HepG2 (cell line): ENCODE results near the gene ZNF444. TPM values are rescaled to one million over a fixed set of nuclear protein-coding genes. Genes with fewer than 3 reads are reported as not detected.

Experiments
- FOSL1 ChIP-seq: sonication (generic); formaldehyde crosslinking; IDR thresholded peaks from 2 replicates; pipeline ENCODE4 v1.9.0; 2021; ENCODE audit warnings: missing genetic modification reagents, borderline replicate concordance
- ISX ChIP-seq: sonication (generic); formaldehyde crosslinking; conservative IDR thresholded peaks from 2 replicates; pipeline ENCODE4 v1.5.0; 2020; ENCODE audit warnings: missing genetic modification reagents
- REL ChIP-seq: sonication (generic); formaldehyde crosslinking; conservative IDR thresholded peaks from 2 replicates; pipeline ENCODE4 v1.8.0; 2022; ENCODE audit warnings: mild to moderate bottlenecking, missing genetic modification reagents, moderate library complexity
- RXRA ChIP-seq: sonication (generic); formaldehyde crosslinking; IDR thresholded peaks from 2 replicates; pipeline ENCODE4 v1.5.1; 2020; ENCODE audit warnings: missing genetic modification reagents
- TEAD3 ChIP-seq: optimal IDR thresholded peaks from 2 replicates; pipeline ENCODE3; 2016; ENCODE audit warnings: borderline replicate concordance
- ZNF292 ChIP-seq: sonication (generic); formaldehyde crosslinking; IDR thresholded peaks from 2 replicates; pipeline ENCODE4 v1.8.1; 2022; ENCODE audit warnings: mild to moderate bottlenecking, low read depth, missing genetic modification reagents, borderline replicate concordance
- polyA plus RNA-seq, 8 experiments: library from polyadenylated mRNA; depleted of rRNA in 3 of 8; stranded (reverse) in 7 of 8; unstranded in 1 of 8; fragments of >200 nt; fragmentation: Illumina TruSeq in 4 of 8; extraction: Trizol in 4 of 8; gene quantifications; 2 replicates each; pipeline versions ENCODE4 v1.2.1 to v1.2.3, GENCODE V29; 2011 to 2016; ENCODE audit warnings: low read depth in 4 of 8, missing spikeins in 1 of 8, mixed read lengths in 1 of 8; ENCODE audit not compliant: insufficient read depth in 1 of 8
- total RNA-seq, 5 experiments: library from RNA; depleted of rRNA; stranded (reverse); fragments of >200 nt; fragmentation: Illumina TruSeq; extraction: Trizol; gene quantifications; 2 replicates each; pipeline ENCODE4 v1.2.3, GENCODE V29; 2016; ENCODE audit warnings: low read depth in 1 of 5
- TF ChIP-seq, protein P1 (sequence below): sonication (generic); formaldehyde crosslinking; IDR thresholded peaks from 2 replicates; pipeline ENCODE4 v1.9.0; 2021; ENCODE audit warnings: missing genetic modification reagents, mild to moderate bottlenecking, borderline replicate concordance
- TF ChIP-seq, protein P2 (sequence below): sonication (generic); formaldehyde crosslinking; IDR thresholded peaks from 2 replicates; pipeline ENCODE4 v1.4.0; 2020; ENCODE audit warnings: missing genetic modification reagents, borderline replicate concordance
- TF ChIP-seq, protein P3 (sequence below): IDR thresholded peaks from 2 replicates; pipeline ENCODE4 v1.6.1; 2016; ENCODE audit warnings: mild to moderate bottlenecking, missing biosample characterization, missing genetic modification reagents
- TF ChIP-seq, protein P4 (sequence below): fragments of 450-650 bp; IDR thresholded peaks from 2 replicates; pipeline ENCODE4 v1.6.1; 2017; ENCODE audit warnings: mild to moderate bottlenecking
- TF ChIP-seq, protein P5 (sequence below): sonication (generic); formaldehyde crosslinking; IDR thresholded peaks from 2 replicates; pipeline ENCODE4 v1.4.0; 2020; ENCODE audit warnings: mild to moderate bottlenecking, missing genetic modification reagents

Gene ZNF444
- total and polyA plus RNA-seq, 2 of the 13 experiments (the other 11 are each of a cell fraction or from before 2014, with no cell fraction given) = 27.4 to 30.3 TPM

DNA sequence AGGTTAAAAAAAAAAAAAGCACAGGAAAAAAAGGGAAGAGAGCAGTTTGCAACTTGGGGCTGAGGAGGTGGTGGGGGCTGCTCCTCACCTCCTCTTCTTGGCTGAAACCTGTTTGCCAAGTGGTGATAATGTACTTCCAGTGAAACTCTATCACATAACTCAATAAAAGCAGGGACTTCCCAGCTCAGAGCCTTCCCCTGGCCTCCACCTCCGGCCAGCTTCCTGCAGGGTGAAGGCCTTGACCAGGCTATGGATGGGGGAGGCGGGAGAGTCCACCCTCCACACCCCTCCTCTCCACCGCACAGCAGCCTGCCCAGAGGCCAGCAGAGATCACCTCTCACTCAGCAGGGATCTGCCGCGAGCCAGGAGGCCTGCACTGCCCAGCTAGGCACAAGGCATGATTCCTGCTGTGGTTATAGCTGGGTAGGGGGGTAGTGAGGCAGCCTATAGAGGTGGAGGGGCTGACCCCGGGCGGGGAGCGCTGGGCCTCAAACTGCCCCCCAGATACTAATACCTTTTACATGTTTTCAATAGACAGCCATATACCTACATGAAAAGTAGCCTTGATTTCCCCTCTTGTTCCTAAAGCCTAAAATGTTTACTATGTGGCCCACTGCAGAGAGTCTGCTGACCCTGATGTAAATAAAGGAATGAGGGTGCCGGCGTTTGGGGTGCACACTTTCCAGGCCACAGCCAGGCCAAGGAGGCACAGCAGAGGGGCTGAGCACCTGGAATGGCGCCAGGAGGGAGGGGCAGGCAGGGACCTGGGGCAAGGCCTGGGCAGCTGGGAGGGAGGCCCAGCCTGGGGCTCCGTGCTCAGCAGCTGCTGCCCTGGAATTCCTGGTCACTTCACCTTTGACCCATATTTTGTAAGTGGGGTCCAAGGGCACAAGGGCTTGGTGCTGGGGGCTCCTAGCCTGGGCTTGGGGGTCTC is 30.3 kb upstream of the ZNF444 start (continued):
- TF ChIP-seq RXRA (CRISPR knock-in tag) (peak; percentile 82), FOSL1 (CRISPR knock-in tag) (no peak), TEAD3 (CRISPR knock-in tag) (peak; percentile 91), ZNF292 (CRISPR knock-in tag) (peak; percentile 75), REL (CRISPR knock-in tag) (no peak), ISX (CRISPR knock-in tag) (no peak)
- TF ChIP-seq, protein P1, sequence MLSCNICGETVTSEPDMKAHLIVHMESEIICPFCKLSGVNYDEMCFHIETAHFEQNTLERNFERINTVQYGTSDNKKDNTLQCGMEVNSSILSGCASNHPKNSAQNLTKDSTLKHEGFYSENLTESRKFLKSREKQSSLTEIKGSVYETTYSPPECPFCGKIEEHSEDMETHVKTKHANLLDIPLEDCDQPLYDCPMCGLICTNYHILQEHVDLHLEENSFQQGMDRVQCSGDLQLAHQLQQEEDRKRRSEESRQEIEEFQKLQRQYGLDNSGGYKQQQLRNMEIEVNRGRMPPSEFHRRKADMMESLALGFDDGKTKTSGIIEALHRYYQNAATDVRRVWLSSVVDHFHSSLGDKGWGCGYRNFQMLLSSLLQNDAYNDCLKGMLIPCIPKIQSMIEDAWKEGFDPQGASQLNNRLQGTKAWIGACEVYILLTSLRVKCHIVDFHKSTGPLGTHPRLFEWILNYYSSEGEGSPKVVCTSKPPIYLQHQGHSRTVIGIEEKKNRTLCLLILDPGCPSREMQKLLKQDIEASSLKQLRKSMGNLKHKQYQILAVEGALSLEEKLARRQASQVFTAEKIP (CRISPR knock-in tag) = no peak
- TF ChIP-seq, protein P2, sequence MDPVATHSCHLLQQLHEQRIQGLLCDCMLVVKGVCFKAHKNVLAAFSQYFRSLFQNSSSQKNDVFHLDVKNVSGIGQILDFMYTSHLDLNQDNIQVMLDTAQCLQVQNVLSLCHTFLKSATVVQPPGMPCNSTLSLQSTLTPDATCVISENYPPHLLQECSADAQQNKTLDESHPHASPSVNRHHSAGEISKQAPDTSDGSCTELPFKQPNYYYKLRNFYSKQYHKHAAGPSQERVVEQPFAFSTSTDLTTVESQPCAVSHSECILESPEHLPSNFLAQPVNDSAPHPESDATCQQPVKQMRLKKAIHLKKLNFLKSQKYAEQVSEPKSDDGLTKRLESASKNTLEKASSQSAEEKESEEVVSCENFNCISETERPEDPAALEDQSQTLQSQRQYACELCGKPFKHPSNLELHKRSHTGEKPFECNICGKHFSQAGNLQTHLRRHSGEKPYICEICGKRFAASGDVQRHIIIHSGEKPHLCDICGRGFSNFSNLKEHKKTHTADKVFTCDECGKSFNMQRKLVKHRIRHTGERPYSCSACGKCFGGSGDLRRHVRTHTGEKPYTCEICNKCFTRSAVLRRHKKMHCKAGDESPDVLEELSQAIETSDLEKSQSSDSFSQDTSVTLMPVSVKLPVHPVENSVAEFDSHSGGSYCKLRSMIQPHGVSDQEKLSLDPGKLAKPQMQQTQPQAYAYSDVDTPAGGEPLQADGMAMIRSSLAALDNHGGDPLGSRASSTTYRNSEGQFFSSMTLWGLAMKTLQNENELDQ = no peak
- TF ChIP-seq, protein P3, sequence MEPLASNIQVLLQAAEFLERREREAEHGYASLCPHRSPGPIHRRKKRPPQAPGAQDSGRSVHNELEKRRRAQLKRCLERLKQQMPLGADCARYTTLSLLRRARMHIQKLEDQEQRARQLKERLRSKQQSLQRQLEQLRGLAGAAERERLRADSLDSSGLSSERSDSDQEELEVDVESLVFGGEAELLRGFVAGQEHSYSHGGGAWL (CRISPR knock-in tag) = no peak
- TF ChIP-seq, protein P4, sequence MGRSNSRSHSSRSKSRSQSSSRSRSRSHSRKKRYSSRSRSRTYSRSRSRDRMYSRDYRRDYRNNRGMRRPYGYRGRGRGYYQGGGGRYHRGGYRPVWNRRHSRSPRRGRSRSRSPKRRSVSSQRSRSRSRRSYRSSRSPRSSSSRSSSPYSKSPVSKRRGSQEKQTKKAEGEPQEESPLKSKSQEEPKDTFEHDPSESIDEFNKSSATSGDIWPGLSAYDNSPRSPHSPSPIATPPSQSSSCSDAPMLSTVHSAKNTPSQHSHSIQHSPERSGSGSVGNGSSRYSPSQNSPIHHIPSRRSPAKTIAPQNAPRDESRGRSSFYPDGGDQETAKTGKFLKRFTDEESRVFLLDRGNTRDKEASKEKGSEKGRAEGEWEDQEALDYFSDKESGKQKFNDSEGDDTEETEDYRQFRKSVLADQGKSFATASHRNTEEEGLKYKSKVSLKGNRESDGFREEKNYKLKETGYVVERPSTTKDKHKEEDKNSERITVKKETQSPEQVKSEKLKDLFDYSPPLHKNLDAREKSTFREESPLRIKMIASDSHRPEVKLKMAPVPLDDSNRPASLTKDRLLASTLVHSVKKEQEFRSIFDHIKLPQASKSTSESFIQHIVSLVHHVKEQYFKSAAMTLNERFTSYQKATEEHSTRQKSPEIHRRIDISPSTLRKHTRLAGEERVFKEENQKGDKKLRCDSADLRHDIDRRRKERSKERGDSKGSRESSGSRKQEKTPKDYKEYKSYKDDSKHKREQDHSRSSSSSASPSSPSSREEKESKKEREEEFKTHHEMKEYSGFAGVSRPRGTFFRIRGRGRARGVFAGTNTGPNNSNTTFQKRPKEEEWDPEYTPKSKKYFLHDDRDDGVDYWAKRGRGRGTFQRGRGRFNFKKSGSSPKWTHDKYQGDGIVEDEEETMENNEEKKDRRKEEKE = no peak
- TF ChIP-seq, protein P5, sequence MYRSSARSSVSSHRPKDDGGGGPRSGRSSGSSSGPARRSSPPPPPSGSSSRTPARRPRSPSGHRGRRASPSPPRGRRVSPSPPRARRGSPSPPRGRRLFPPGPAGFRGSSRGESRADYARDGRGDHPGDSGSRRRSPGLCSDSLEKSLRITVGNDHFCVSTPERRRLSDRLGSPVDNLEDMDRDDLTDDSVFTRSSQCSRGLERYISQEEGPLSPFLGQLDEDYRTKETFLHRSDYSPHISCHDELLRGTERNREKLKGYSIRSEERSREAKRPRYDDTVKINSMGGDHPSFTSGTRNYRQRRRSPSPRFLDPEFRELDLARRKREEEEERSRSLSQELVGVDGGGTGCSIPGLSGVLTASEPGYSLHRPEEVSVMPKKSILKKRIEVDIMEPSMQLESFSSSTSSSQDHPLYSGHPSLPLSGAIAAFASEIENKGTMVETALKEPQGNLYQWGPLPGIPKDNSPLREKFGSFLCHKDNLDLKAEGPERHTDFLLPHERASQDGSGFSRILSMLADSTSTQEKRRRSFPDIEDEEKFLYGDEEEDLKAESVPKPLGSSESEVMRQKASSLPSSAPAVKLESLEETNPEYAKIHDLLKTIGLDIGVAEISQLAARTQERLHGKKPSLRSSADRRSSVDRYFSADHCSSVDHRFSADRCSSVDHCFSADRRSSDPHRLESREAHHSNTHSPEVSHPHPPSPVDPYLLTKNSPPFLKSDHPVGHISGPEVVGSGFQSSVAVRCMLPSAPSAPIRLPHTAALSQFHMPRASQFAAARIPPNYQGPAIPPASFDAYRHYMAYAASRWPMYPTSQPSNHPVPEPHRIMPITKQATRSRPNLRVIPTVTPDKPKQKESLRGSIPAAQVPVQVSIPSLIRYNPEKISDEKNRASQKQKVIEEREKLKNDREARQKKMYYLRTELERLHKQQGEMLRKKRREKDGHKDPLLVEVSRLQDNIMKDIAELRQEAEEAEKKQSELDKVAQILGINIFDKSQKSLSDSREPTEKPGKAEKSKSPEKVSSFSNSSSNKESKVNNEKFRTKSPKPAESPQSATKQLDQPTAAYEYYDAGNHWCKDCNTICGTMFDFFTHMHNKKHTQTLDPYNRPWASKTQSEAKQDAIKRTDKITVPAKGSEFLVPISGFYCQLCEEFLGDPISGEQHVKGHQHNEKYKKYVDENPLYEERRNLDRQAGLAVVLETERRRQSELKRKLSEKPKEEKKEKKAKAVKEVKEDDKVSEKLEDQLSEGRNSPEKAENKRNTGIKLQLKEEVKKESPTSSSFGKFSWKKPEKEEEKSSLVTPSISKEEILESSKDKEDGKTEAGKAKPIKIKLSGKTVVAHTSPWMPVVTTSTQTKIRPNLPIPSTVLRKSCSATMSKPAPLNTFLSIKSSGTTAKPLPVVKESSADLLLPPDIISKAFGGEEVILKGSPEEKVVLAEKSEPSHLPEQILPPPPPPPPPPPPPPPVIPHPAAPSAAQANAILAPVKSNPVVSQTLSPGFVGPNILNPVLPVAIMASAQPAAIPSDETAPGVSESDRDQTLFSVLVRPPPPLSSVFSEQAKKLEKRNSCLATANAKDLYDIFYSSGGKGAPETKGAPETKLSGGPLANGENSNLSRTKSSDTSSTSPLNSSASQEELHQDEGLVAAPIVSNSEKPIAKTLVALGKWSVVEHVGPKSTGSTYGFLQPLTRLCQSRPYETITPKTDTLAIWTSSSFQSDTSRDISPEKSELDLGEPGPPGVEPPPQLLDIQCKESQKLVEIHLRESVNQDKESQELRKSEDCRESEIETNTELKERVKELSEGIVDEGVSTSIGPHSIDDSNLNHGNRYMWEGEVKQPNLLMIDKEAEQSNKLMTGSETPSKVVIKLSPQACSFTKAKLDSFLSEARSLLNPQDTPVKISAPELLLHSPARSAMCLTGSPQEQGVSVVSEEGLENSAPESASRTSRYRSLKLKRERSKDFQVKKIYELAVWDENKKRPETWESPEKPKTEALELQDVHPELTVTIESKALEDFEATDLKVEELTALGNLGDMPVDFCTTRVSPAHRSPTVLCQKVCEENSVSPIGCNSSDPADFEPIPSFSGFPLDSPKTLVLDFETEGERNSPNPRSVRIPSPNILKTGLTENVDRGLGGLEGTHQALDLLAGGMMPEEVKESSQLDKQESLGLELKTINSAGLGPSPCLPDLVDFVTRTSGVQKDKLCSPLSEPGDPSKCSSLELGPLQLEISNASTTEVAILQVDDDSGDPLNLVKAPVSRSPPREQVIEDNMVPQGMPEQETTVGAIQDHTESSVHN (CRISPR knock-in tag) = no peak; the same call in 1 of the 2 replicates
